ENCODE results near the gene TAF1C.

Gene TAF1C

GRCh38 chr16:84182104-84182503, 4.8 kb downstream of the TAF1C start:
- no peak for DNase-seq

- DNase-seq, result no peak
Measured at GRCh38 chr16:84181144-84181915, 5.5 kb downstream of the TAF1C start.

- DNase-seq, result no peak
Measured at GRCh38 chr16:84180519-84181140, 6.2 kb downstream of the TAF1C start.

GRCh38 chr16:84179612-84180320, 7.1 kb downstream of the TAF1C start:
- no peak for DNase-seq

GRCh38 chr16:84178892-84179611, 7.8 kb downstream of the TAF1C start:
- no peak for DNase-seq

- no peak for DNase-seq
Measured at GRCh38 chr16:84178146-84178765, 8.6 kb downstream of the TAF1C start.

- no peak for DNase-seq
Measured at GRCh38 chr16:84177741-84178073, 9.2 kb downstream of the TAF1C start.

- DNase-seq, result no peak
Measured at GRCh38 chr16:84176192-84177053, 10.4 kb downstream of the TAF1C start.

GRCh38 chr16:84175350-84176081, 11.3 kb downstream of the TAF1C start:
- peak; percentile 4 to 12 for DNase-seq

GRCh38 chr16:84174396-84174795, 12.5 kb downstream of the TAF1C start:
- DNase-seq, result no peak

- DNase-seq, result no peak
Measured at GRCh38 chr16:84169765-84170310, 17.0 kb downstream of the TAF1C start.

GRCh38 chr16:84166796-84167695, 19.8 kb downstream of the TAF1C start:
- no peak for DNase-seq

GRCh38 chr16:84165746-84166145, 21.1 kb downstream of the TAF1C start:
- no peak for DNase-seq

- DNase-seq, result no peak
Measured at GRCh38 chr16:84161801-84162200, 25.1 kb downstream of the TAF1C start.

GRCh38 chr16:84161037-84161436, 25.8 kb downstream of the TAF1C start:
- DNase-seq, result no peak

GRCh38 chr16:84159800-84160199, 27.1 kb downstream of the TAF1C start:
- DNase-seq, result no peak

- DNase-seq, result no peak
Measured at GRCh38 chr16:84159007-84159406, 27.9 kb downstream of the TAF1C start.

- DNase-seq, result no peak
Measured at GRCh38 chr16:84156342-84156784, 30.5 kb downstream of the TAF1C start.

- no peak for DNase-seq
Measured at GRCh38 chr16:84155771-84156170, 31.1 kb downstream of the TAF1C start.

GRCh38 chr16:84155226-84155625, 31.6 kb downstream of the TAF1C start:
- DNase-seq, result no peak
